ENCODE data around the gene DNER.

DNER gene

DNA sequence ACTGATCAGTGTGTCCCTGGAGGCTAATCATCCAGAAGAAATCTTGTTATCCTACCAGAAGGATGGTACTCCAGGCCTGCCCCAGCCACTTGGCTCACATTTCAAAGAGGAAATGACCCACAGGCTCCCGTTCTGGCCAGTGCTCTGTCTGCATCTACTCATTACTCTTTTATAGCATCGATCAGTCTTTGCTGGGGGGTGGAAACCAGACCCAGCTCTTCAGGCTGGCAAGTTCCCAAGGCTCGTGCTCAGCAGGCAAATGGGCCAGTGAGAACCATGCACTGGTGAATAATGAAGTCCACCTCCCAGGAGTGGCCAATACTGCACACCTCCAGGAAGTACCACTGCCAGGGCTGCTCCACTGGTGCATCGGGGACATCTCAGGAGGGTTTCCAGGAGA is 38.8 kb downstream of the DNER start:
- Mint-ChIP-seq H3K4me1 (no peaks in the 10 kb centered on the region), H3K4me3 (no peak overlapping the region), H3K27ac (ENCODE audit: low read depth) (no peak overlapping the region), H3K9me3 (no peaks in the 10 kb centered on the region), H3K36me3 (ENCODE audit: insufficient read depth) (no peaks in the 10 kb centered on the region), H3K27me3 (peaks cover 93% of the 10 kb centered on the region)
- no peak for DNase-seq (ENCODE audit: low spot score in 2 of 2)
- no peak for ATAC-seq (replicated peaks; ENCODE audit: extremely low read depth, poor library complexity, severe bottlenecking)

- Mint-ChIP-seq H3K9me3 (no peaks in the 10 kb centered on the region), H3K27me3 (peaks cover 87% of the 10 kb centered on the region), H3K36me3 (ENCODE audit: insufficient read depth) (no peaks in the 10 kb centered on the region), H3K4me1 (no peaks in the 10 kb centered on the region), H3K4me3 (no peak overlapping the region), H3K27ac (ENCODE audit: low read depth) (no peak overlapping the region)
- ATAC-seq (replicated peaks; ENCODE audit: extremely low read depth, poor library complexity, severe bottlenecking) (no peak), DNase-seq (ENCODE audit: low spot score in 2 of 2) (no peak)
Measured at GRCh38 chr2:229674830-229675530, 39.4 kb downstream of the DNER start.

DNA sequence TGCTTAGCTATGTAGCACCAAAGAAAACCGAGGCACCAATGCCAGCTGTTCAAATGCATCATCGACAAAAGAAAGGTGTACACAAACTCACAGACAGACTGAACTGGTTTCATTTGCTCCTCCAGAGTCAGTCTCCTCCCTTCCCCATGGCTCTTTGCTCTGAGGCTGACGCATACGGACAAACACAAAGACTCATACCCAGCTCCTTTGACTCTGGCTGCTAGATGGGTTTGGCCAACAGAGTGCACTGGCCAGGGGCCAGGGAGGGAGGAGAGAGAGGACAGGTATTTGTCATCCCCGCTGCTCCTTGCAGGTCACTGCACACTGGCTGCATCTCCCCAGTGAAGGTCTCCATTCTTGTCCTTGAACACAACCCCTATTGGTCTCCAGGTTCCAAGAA is 40.7 kb downstream of the DNER start:
- Mint-ChIP-seq H3K4me3 (no peak overlapping the region), H3K9me3 (no peaks in the 10 kb centered on the region), H3K27me3 (peaks cover 74% of the 10 kb centered on the region), H3K36me3 (ENCODE audit: insufficient read depth) (no peaks in the 10 kb centered on the region), H3K4me1 (no peaks in the 10 kb centered on the region), H3K27ac (ENCODE audit: low read depth) (no peak overlapping the region)
- ATAC-seq (replicated peaks; ENCODE audit: extremely low read depth, poor library complexity, severe bottlenecking) (no peak), DNase-seq (ENCODE audit: low spot score in 2 of 2) (no peak)

- no peaks in the 10 kb centered on the region for H3K36me3 Mint-ChIP-seq (ENCODE audit: insufficient read depth)
- no peaks in the 10 kb centered on the region for H3K9me3 Mint-ChIP-seq
- peaks cover 58% of the 10 kb centered on the region for H3K27me3 Mint-ChIP-seq
- H3K4me3 Mint-ChIP-seq = no peak overlapping the region
- no peaks in the 10 kb centered on the region for H3K4me1 Mint-ChIP-seq
- ATAC-seq (replicated peaks; ENCODE audit: extremely low read depth, poor library complexity, severe bottlenecking) (no peak), DNase-seq (ENCODE audit: low spot score in 2 of 2) (no peak)
- no peak overlapping the region for H3K27ac Mint-ChIP-seq (ENCODE audit: low read depth)
Measured at GRCh38 chr2:229672021-229672420, 42.3 kb downstream of the DNER start.

DNA sequence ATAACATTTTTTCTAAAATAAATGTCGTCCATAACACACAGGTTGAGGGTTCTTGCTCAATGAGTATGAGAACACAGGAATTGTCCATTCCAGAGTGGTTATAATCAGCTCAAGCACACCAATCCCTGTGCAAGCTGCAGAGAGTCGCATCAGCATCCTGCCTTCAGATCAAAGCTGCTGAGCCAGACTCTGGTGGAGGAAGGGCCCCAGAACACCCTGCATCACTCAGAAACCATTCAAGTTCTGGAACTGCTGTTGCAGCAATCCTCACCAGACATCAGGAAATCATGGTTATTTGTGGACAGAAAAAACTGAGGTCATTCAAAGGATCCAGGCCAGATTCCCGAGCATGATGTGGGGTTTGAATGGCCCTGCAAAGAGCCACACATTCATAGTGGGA is 44.5 kb downstream of the DNER start:
- ATAC-seq (replicated peaks; ENCODE audit: extremely low read depth, poor library complexity, severe bottlenecking) (no peak), DNase-seq (ENCODE audit: low spot score in 2 of 2) (no peak)
- Mint-ChIP-seq H3K36me3 (ENCODE audit: insufficient read depth) (no peaks in the 10 kb centered on the region), H3K27me3 (peaks cover 41% of the 10 kb centered on the region), H3K4me3 (no peak overlapping the region), H3K9me3 (no peaks in the 10 kb centered on the region), H3K4me1 (no peaks in the 10 kb centered on the region), H3K27ac (ENCODE audit: low read depth) (no peak overlapping the region)

- H3K27me3 Mint-ChIP-seq = peaks cover 22% of the 10 kb centered on the region
- H3K36me3 Mint-ChIP-seq (ENCODE audit: insufficient read depth) = no peaks in the 10 kb centered on the region
- H3K9me3 Mint-ChIP-seq = no peaks in the 10 kb centered on the region
- no peak for ATAC-seq (replicated peaks; ENCODE audit: extremely low read depth, poor library complexity, severe bottlenecking)
- DNase-seq (ENCODE audit: low spot score in 2 of 2) = no peak
- H3K27ac Mint-ChIP-seq (ENCODE audit: low read depth) = no peak overlapping the region
- no peaks in the 10 kb centered on the region for H3K4me1 Mint-ChIP-seq
- no peak overlapping the region for H3K4me3 Mint-ChIP-seq
Measured at GRCh38 chr2:229666811-229667210, 47.5 kb downstream of the DNER start.

DNA sequence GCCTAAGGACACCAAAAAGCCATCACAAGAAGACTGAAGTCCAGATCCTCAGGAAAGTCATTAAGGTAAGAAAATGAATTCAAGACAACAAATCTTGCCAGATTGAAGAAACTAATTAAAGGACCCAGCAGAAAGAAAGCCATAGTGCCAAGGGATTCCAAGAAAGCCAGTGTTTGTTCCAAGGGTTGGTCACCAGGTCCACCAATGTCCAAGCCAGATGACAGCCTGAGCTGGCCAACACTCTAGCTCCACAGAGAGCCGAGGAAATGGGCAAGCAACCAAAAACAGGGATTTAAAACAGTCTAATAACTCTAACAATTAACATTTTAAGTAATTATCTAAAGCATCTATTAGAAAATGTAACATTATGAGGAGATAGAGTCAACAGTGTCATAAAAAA is 49.2 kb downstream of the DNER start:
- Mint-ChIP-seq H3K9me3 (no peaks in the 10 kb centered on the region), H3K4me1 (no peaks in the 10 kb centered on the region), H3K27ac (ENCODE audit: low read depth) (no peak overlapping the region), H3K4me3 (no peak overlapping the region), H3K36me3 (ENCODE audit: insufficient read depth) (no peaks in the 10 kb centered on the region), H3K27me3 (peaks cover 28% of the 10 kb centered on the region)
- ATAC-seq (replicated peaks; ENCODE audit: extremely low read depth, poor library complexity, severe bottlenecking) (no peak), DNase-seq (ENCODE audit: low spot score in 2 of 2) (no peak)

- Mint-ChIP-seq H3K4me3 (no peak overlapping the region), H3K4me1 (no peaks in the 10 kb centered on the region)
Measured at GRCh38 chr2:229661478-229661877, 52.9 kb downstream of the DNER start.

GRCh38 chr2:229660951-229661350 is 53.4 kb downstream of the DNER start:
- no peak for DNase-seq (ENCODE audit: low spot score in 2 of 2)
- no peak for ATAC-seq (replicated peaks; ENCODE audit: extremely low read depth, poor library complexity, severe bottlenecking)
- Mint-ChIP-seq H3K36me3 (ENCODE audit: insufficient read depth) (no peaks in the 10 kb centered on the region), H3K27ac (ENCODE audit: low read depth) (no peak overlapping the region), H3K9me3 (no peaks in the 10 kb centered on the region), H3K4me3 (no peak overlapping the region), H3K4me1 (no peaks in the 10 kb centered on the region), H3K27me3 (peaks cover 28% of the 10 kb centered on the region)

More at GRCh38 chr2:229661478-229661877, 52.9 kb downstream of the DNER start:
- DNase-seq (ENCODE audit: low spot score in 2 of 2) = no peak
- H3K9me3 Mint-ChIP-seq = no peaks in the 10 kb centered on the region
- no peaks in the 10 kb centered on the region for H3K36me3 Mint-ChIP-seq (ENCODE audit: insufficient read depth)
- no peak for ATAC-seq (replicated peaks; ENCODE audit: extremely low read depth, poor library complexity, severe bottlenecking)
- no peak overlapping the region for H3K27ac Mint-ChIP-seq (ENCODE audit: low read depth)
- H3K27me3 Mint-ChIP-seq = peaks cover 28% of the 10 kb centered on the region

DNA sequence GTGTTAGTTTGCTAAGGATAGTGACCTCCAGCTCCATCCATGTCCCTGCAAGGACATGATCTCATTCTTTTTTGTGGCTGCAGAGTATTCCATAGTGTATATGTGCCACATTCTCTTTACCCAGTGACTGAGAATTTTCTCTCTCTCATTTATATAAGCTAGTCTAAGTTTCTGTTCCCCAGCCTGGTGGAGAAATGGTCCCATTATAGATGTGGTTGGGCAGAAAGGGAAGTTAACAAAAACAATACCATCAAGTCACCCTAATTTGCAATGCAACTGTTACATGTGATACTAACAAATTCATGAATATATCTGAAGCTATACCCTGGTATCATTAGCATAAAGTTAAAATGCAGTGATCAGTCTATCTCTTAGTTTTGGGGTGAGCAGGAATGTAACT is 54.0 kb downstream of the DNER start:
- no peaks in the 10 kb centered on the region for H3K4me1 Mint-ChIP-seq

DNA sequence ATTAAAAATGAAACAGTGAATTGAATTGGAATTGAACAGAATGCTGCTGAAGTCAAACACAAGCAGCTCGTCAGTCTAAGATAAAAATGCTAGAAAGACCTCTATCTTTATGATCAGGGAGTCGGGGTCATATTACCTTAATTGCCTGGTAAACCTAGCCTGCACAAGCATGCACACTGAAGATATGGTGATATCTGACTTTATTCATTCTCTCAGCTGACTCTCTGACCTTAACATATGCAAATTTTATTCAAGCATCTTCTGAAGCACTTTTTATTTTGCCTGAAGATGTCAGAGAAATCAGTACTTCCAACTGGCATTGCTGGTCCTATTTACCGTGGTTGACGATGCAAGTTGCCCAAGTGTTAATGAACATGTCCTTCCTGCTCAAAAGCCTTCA is 56.4 kb downstream of the DNER start:
- ATAC-seq (replicated peaks; ENCODE audit: extremely low read depth, poor library complexity, severe bottlenecking) (no peak), DNase-seq (ENCODE audit: low spot score in 2 of 2) (no peak)
- H3K4me1 Mint-ChIP-seq = no peaks in the 10 kb centered on the region
- no peaks in the 10 kb centered on the region for H3K36me3 Mint-ChIP-seq (ENCODE audit: insufficient read depth)
- peaks cover 42% of the 10 kb centered on the region for H3K27me3 Mint-ChIP-seq
- H3K4me3 Mint-ChIP-seq = no peak overlapping the region
- H3K9me3 Mint-ChIP-seq = no peaks in the 10 kb centered on the region
- H3K27ac Mint-ChIP-seq (ENCODE audit: low read depth) = no peak overlapping the region

More for the DNA sequence above, 54.0 kb downstream of the DNER start:
- no peak overlapping the region for H3K4me3 Mint-ChIP-seq
- no peaks in the 10 kb centered on the region for H3K36me3 Mint-ChIP-seq (ENCODE audit: insufficient read depth)
- H3K27me3 Mint-ChIP-seq = peaks cover 28% of the 10 kb centered on the region
- ATAC-seq (replicated peaks; ENCODE audit: extremely low read depth, poor library complexity, severe bottlenecking) (no peak), DNase-seq (ENCODE audit: low spot score in 2 of 2) (no peak)
- no peak overlapping the region for H3K27ac Mint-ChIP-seq (ENCODE audit: low read depth)
- H3K9me3 Mint-ChIP-seq = no peaks in the 10 kb centered on the region

DNA sequence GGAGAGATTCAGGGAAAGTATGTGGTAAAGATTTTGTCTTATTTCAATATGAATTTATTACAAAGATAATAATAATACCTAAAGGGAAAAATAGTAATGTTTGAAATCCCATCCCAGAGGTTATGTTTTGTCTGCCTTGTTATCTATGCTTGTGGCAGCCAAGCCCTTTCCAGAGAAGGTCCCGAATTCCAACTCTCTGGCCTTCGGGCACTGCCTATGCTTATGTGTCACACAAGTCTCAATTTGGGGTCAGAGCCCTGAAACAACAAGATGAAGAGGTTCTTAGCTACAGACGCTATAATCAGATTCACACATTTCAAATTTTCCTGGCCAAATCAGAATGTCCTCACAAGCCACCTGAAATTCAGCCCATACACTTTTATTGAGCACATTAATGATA is 59.9 kb downstream of the DNER start:
- Mint-ChIP-seq H3K27me3 (peaks cover 53% of the 10 kb centered on the region), H3K4me1 (no peaks in the 10 kb centered on the region), H3K36me3 (ENCODE audit: insufficient read depth) (peaks cover 2% of the 10 kb centered on the region), H3K4me3 (no peak overlapping the region), H3K9me3 (no peaks in the 10 kb centered on the region), H3K27ac (ENCODE audit: low read depth) (no peak overlapping the region)
- ATAC-seq (replicated peaks; ENCODE audit: extremely low read depth, poor library complexity, severe bottlenecking) = no peak
- no peak for DNase-seq (ENCODE audit: low spot score in 2 of 2)

DNA sequence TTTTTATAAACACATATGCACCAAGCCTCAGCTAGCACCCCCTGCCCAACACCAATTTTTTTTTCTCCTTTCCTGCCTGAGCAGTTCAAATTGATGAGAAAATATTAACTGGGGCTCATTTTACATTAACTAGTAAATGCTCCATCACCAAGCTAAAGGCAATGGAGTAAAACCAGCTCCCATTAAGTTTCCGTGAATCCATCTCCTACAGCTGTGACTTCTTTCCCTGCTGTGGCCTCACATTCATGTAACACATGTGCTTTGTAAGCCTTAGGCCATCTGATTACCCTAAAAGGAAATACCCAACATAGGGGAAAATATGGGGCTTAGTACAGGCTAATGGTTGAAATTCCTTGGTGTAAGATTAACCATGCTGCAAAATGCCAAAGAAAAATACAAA is 60.8 kb downstream of the DNER start:
- no peak for DNase-seq (ENCODE audit: low spot score in 2 of 2)
- H3K4me3 Mint-ChIP-seq = no peak overlapping the region
- no peak for ATAC-seq (replicated peaks; ENCODE audit: extremely low read depth, poor library complexity, severe bottlenecking)
- H3K36me3 Mint-ChIP-seq (ENCODE audit: insufficient read depth) = peaks cover 2% of the 10 kb centered on the region
- H3K4me1 Mint-ChIP-seq = no peaks in the 10 kb centered on the region
- no peak overlapping the region for H3K27ac Mint-ChIP-seq (ENCODE audit: low read depth)
- peaks cover 62% of the 10 kb centered on the region for H3K27me3 Mint-ChIP-seq
- no peaks in the 10 kb centered on the region for H3K9me3 Mint-ChIP-seq

Data from central memory CD8-positive, alpha-beta T cell (primary cell).